Retina (tissue), 1 donor: ENCODE measurements around the gene APOBEC3A.
"Not testable (repeated sequence)": the region's sequence is repeated elsewhere in the genome, so short reads cannot be mapped to it uniquely, and the experiment has no call there.

Experiments used
- DNase-seq: peaks from one replicate; pipeline ENCODE4 v3.0.0-alpha.2; 2016

Gene APOBEC3A

GRCh38 chr22:38960673-38961072 lies 3.3 kb downstream of the APOBEC3A start:
- not testable (repeated sequence) for DNase-seq

GRCh38 chr22:38963291-38963738 lies 5.9 kb downstream of the APOBEC3A start:
- not testable (repeated sequence) for DNase-seq

- no peak for DNase-seq
Measured at GRCh38 chr22:38963872-38964271, 6.5 kb downstream of the APOBEC3A start.

GRCh38 chr22:38964306-38964705 lies 6.9 kb downstream of the APOBEC3A start:
- no peak for DNase-seq

- DNase-seq = no peak
Measured at GRCh38 chr22:38964989-38965388, 7.6 kb downstream of the APOBEC3A start.

- no peak for DNase-seq
Measured at GRCh38 chr22:38965614-38966379, 8.4 kb downstream of the APOBEC3A start.

GRCh38 chr22:38966380-38966702 lies 8.9 kb downstream of the APOBEC3A start:
- DNase-seq = no peak

- DNase-seq = no peak
Measured at GRCh38 chr22:38966942-38967341, 9.5 kb downstream of the APOBEC3A start.

- DNase-seq = no peak
Measured at GRCh38 chr22:38967451-38968450, 10.3 kb downstream of the APOBEC3A start.

GRCh38 chr22:38968801-38969200 lies 11.4 kb downstream of the APOBEC3A start:
- no peak for DNase-seq

GRCh38 chr22:38970551-38970950 lies 13.1 kb downstream of the APOBEC3A start:
- DNase-seq = no peak

- no peak for DNase-seq
Measured at GRCh38 chr22:38971202-38971601, 13.8 kb downstream of the APOBEC3A start.

- DNase-seq = no peak
Measured at GRCh38 chr22:38971791-38972190, 14.4 kb downstream of the APOBEC3A start.

- DNase-seq = no peak
Measured at GRCh38 chr22:38972558-38972957, 15.1 kb downstream of the APOBEC3A start.

GRCh38 chr22:38973289-38974169 lies 16.1 kb downstream of the APOBEC3A start:
- DNase-seq = peak; percentile 62

GRCh38 chr22:38974170-38974825 lies 16.9 kb downstream of the APOBEC3A start:
- DNase-seq = no peak

- DNase-seq = no peak
Measured at GRCh38 chr22:38974826-38975175, 17.4 kb downstream of the APOBEC3A start.

GRCh38 chr22:38977289-38977688 lies 19.9 kb downstream of the APOBEC3A start:
- DNase-seq = not testable (repeated sequence)

GRCh38 chr22:38980587-38980986 lies 23.2 kb downstream of the APOBEC3A start:
- not testable (repeated sequence) for DNase-seq

- peak; percentile 39 for DNase-seq
Measured at GRCh38 chr22:38981005-38981991, 23.9 kb downstream of the APOBEC3A start.
